HEK293 (cell line): ENCODE measurements around the gene ACTL8.

Experiments
- CTCF ChIP-seq: fragments of 450-650 bp; formaldehyde crosslinking; IDR thresholded peaks from 2 replicates; pipeline ENCODE4 v1.5.1; 2016; ENCODE audit warnings: missing biosample characterization, missing genetic modification characterization
- KLF16 ChIP-seq: fragments of 450-650 bp; formaldehyde crosslinking; IDR thresholded peaks from 2 replicates; pipeline ENCODE4 v1.5.1; 2017; ENCODE audit warnings: missing biosample characterization, missing genetic modification characterization
- MYNN ChIP-seq: fragments of 450-650 bp; formaldehyde crosslinking; IDR thresholded peaks from 2 replicates; pipeline ENCODE4 v1.5.1; 2016; ENCODE audit warnings: missing biosample characterization, missing genetic modification characterization, borderline replicate concordance
- SP3 ChIP-seq: fragments of 450-650 bp; formaldehyde crosslinking; IDR thresholded peaks from 2 replicates; pipeline ENCODE4 v1.5.1; 2016; ENCODE audit warnings: missing biosample characterization, missing genetic modification characterization
- ZBTB49 ChIP-seq: fragments of 450-650 bp; formaldehyde crosslinking; IDR thresholded peaks from 2 replicates; pipeline ENCODE4 v1.5.1; 2016; ENCODE audit warnings: missing biosample characterization, missing genetic modification characterization, low read depth
- ZNF335 ChIP-seq: fragments of 450-650 bp; formaldehyde crosslinking; conservative IDR thresholded peaks from 2 replicates; pipeline ENCODE4 v1.5.1; 2016; ENCODE audit warnings: missing biosample characterization, missing genetic modification characterization
- ZNF558 ChIP-seq: fragments of 450-650 bp; formaldehyde crosslinking; IDR thresholded peaks from 2 replicates; pipeline ENCODE4 v1.5.1; 2016; ENCODE audit warnings: missing biosample characterization, missing genetic modification characterization
- ZNF560 ChIP-seq: fragments of 450-650 bp; formaldehyde crosslinking; IDR thresholded peaks from 2 replicates; pipeline ENCODE4 v1.5.1; 2017; ENCODE audit warnings: missing biosample characterization, missing genetic modification characterization, borderline replicate concordance
- ZNF561 ChIP-seq: fragments of 450-650 bp; IDR thresholded peaks from 2 replicates; pipeline ENCODE4 v1.5.1; 2018; ENCODE audit warnings: missing biosample characterization, missing genetic modification characterization, borderline replicate concordance

GRCh38 chr1:17711941-17712340, 43.2 kb upstream of the ACTL8 start:
- TF ChIP-seq CTCF (tag by site-specific recombination) (no peak), SP3 (tag by site-specific recombination) (no peak), ZNF561 (no peak), ZNF560 (tag by site-specific recombination) (no peak), ZBTB49 (tag by site-specific recombination) (no peak), KLF16 (tag by site-specific recombination) (no peak), MYNN (no peak), ZNF558 (tag by site-specific recombination) (no peak), ZNF335 (tag by site-specific recombination) (no peak)
